NCI-H2171 (cell line): ENCODE data around the gene SLC46A3.
"Not testable (repeated sequence)": the region's sequence is repeated elsewhere in the genome, so short reads cannot be mapped to it uniquely, and the experiment has no call there.

ENCODE experiments used
- DNase-seq: peaks from one replicate; lab custom pipeline; 2025; lab: John Stamatoyannopoulos, UW

Gene SLC46A3

GRCh38 chr13:28729541-28729940 is 10.8 kb upstream of the SLC46A3 start:
- DNase-seq = no peak

GRCh38 chr13:28728642-28729041 is 9.9 kb upstream of the SLC46A3 start:
- no peak for DNase-seq

- DNase-seq = no peak
These were observed 6.4 kb upstream of the SLC46A3 start for GRCh38 chr13:28725046-28725610.

GRCh38 chr13:28723806-28724205 is 5.0 kb upstream of the SLC46A3 start:
- DNase-seq = no peak

DNA sequence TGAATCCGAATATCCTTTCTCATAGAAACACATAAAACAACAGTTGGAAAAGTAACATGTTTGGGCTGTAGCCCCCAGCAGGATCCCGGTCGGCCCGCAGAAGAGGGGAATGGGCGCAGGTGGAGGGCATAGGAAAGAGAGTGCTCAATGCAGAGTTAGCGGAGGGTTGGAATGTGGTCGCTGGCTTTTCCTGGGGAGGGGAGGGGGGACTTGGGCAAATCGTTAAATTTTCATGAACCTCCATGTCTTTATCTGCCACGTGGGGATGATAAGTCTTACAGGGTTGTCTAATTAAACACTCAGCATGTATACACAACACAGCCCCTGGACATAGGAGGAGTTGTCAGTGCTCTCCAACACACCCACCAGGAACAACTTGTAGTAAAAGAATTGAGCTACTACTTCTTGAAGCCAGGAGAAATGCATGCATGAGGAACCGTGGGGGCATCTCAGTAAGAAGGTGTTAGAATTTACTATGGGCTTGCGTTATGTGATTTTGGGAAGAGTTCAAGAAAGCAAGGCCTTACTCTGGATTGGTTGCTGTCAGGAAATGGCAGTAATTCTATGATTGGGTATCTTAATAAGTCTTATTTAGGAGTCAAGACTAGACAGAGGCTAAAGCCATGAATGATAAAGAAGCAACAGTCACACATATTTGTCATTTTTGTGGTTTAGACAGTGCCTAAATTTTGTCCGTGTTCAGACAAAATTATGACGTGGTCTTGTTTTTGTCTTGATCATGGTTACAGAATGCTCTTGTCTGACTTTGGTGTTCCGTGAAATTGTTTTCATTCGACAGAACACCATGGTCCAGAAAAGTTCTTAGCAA is 671 bp upstream of the SLC46A3 start:
- DNase-seq = no peak

DNA sequence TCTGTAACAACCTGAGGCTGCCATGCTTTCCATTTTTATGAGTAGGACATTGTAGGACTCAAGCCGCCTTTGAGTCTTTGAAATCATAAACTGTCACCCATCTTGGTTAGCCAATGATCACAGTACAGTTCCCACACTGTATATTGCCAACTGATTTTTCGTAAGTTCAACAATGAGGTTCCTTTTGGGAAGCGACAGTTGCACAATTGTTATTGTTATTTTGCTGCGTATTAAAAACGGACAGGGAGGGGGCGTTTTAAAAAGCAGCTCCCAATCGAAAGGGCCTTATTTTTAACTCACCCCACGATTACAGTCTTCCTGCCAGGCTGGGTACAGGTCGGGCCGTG is 601 bp downstream of the SLC46A3 start:
- no peak for DNase-seq

- DNase-seq = no peak
These were observed 1.6 kb downstream of the SLC46A3 start for GRCh38 chr13:28717170-28717569.

DNA sequence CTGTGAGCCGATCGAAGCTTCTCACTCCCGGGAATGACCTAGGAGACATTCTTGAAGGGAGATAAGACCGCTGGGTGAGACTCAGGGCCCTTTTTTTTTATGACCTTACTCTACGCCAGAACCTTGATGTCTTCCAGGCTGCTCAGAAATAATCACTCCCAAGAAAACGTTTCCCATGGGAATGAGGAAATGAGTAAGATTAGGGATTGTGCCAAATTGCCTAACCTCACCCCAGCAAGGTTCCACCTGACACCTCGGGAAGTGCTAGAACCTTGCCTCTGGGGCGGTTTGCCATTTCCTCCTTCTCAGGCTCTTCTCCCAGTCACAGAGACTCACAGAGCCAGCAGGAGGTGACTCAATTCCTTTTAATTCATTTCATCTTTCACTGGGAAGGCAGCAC is 2.3 kb downstream of the SLC46A3 start:
- DNase-seq = no peak

- no peak for DNase-seq
These were observed 4.1 kb downstream of the SLC46A3 start for GRCh38 chr13:28714651-28715050.

GRCh38 chr13:28710161-28710560 is 8.6 kb downstream of the SLC46A3 start:
- no peak for DNase-seq

DNA sequence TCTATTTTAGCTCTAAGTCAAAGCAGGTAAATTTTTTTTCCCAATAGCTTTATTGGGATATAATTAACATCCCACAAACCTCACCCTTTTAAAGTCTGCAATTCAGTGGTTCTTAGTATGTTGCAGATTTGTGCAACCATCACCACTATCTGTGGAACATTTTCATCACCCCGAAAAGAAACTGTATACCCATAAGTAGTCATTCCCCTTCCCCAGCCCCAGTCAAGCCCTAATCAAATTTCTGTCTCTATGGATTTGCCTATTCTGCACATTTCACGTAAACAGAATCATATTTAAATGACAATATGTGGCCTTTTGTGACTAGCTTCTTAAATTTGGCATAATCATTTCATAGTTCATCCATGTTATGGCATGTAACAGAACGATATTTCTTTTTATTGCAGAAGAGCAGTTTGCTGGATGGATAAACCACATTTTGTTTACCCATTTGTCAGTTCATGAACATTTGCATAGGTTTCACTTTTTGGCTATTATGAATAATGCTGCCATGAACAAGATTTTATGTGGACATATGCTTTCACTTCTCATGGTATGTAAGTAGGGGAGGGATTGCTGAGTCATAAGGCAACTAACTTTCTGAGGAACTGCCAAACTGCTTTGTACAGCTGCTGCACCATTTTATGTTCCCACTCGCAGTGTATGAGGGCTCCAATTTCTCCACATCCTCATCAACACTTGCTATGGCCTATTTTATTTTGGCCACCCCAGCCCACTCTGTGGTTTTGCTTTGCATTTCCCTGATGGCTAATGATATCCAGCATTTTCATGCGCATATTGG is 10.9 kb downstream of the SLC46A3 start:
- DNase-seq = no peak

GRCh38 chr13:28705461-28706083 is 13.2 kb downstream of the SLC46A3 start:
- DNase-seq = no peak

GRCh38 chr13:28704919-28705318 is 13.9 kb downstream of the SLC46A3 start:
- no peak for DNase-seq

DNA sequence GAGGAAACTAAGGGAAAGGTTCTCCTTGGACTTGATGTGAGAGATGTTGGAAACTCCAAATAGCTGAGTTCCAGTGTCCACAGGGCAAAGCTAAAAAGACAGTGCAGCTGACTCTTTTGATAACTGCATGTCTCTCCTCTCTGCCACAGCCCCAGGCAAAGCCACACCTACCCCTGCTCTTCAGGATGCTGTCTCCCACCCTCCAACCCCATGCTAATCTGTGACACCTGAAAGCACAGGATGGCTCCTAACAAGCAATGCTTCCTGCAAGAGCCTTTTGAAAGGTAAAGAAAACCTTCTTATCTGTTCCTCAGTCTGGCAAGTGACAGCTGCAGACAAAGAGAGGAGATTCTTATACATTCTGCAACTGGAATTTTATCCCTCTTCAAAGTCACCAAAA is 14.5 kb downstream of the SLC46A3 start:
- no peak for DNase-seq

GRCh38 chr13:28699246-28699645 is 19.5 kb downstream of the SLC46A3 start:
- DNase-seq = no peak

DNA sequence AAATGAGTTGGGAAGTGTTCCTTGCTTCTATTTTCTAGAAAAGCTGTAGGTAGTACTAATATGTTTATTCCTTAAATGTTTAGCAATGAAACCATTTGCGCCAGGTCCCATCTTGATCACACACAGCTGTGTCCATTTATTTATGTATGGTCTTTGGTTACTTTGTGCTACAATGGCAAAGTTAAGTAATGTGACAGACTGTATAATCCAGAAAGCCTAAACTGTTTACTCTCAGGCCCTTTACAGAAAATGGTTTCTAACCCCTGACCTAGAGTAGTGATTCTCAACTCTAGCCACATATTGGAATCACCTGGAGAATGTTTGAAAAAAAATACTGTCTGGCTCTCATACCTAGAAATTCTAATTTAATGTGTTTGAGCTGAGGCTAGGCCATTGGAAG is 21.3 kb downstream of the SLC46A3 start:
- DNase-seq = no peak

DNA sequence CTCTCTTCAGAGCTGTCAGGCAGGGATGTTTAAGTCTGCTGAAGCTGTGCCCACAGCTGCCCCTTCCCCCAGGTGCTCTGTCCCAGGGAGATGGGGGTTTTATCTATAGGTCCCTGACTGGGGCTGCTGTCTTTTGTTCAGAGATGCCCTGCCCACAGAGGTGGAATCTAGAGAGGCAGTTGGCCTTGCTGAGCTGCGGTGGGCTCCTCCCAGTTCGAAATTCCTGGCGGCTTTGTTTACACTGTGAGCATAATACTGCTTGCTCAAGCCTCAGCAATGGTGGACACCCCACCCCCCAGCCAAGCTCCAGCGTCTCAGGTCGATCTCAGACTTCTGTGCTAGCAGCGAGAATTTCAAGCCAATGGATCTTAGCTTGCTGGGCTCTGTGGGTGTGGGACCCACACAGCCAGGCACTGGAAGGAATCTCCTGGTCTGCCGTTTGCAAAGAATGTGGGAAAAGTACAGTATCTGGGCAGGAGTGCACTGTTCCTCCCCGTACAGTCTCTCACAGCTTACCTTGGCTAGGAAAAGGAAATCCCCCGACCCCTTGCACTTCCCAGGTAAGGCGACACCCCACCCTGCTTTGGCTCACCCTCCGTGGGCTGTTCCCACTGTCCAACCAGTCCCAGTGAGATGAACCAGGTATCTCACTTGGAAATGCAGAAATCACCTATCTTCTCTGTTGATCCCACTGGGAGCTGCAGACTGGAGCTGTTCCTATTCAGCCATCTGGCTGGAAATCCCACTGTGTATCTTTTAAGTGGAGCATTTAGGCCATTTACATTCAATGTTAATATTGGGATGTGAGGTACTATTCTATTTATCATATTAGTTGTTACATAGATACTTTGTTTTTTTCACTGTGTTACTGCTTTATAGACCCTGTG is 24.9 kb downstream of the SLC46A3 start:
- not testable (repeated sequence) for DNase-seq

- no peak for DNase-seq
These were observed 32.9 kb downstream of the SLC46A3 start for GRCh38 chr13:28685892-28686291.

DNA sequence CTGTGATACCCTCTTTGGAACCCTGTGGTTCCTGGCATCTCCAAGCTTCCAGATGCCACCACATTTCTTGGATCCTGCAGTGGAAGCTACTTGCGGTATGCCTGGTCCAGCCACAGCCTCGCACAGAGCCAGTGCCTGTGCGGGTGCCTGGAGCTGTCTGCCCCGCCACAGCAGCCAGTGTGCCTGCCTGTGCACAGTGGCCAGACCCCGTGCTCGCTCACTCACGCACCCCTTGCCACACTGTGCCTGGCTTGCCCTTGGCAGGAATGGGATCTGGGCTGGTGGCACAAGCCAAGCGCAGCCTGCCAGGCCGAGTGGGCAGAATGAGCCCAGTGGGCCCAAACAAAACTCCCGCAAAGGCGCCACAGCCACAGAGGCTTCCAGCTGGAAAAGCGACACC is 33.7 kb downstream of the SLC46A3 start:
- DNase-seq = no peak

DNA sequence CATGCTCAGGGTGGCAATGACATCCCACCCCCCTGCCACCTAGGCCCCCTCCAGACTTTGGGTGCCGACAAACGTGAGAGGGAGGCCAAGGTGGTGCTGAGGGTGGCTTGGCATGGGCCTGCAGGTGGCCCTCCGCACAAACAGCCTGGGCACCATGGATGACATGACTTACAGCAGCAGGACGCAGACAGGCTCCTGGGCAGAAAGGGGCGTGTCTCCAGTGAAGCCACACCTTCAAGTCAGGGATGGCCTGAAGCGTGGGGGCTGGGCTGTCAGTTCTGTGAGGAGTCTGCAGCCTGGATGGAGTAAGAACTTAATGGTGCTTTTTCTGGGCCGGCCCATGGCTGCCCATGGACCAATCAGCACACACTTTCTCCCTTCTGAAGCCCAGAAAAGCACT is 34.5 kb downstream of the SLC46A3 start:
- DNase-seq = no peak

DNA sequence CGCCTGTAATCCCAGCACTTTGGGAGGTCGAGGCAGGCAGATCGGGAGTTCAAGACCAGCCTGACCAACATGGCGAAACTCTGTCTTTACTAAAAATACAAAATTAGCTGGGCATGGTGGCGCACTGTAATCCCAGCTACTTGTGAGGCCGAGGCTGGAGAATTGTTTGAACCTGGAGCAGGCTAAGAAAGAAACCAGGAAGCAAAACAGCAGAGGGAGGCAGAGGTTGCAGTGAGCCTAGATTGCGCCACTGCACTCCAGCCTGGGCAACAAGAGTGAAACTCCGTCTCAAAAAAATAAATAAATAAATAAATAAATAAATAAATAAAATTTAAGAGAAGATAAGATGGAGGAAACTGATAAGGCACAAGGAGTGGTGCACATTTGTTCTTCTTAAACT is 35.6 kb downstream of the SLC46A3 start:
- DNase-seq = not testable (repeated sequence)

DNA sequence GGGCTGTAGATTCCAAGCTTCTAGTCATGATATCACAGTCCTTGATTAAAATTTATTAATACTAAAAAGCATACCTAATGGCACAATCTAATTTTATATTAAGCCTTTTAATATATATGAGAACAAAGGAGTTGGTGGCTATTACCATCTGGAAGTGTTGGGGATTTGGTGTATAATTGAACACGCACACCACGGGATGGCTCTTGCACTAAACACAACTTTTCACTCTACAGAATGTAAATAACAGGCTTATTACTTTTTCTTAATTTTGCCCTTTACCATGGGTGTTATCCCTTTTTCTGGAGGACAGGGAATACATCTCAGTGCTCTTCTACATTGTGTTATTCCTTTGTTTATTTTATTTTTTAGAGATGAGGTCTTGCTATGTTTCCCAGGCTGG is 38.2 kb downstream of the SLC46A3 start:
- DNase-seq = no peak
